BE2C (cell line): Measurements from ENCODE around the gene NCOA7.

Experiments
- DNase-seq: peaks from one replicate; pipeline ENCODE4 v3.0.0-alpha.2; 2020
- H3K27me3 ChIP-seq: fragments of 250-450 bp; sonication (Bioruptor Pico); 2 replicates; pipeline ENCODE4 v1.5.1; 2020; ENCODE audit warnings: mild to moderate bottlenecking
- H3K36me3 ChIP-seq: fragments of 250-450 bp; sonication (Bioruptor Pico); 2 replicates; pipeline ENCODE4 v1.5.1; 2020; ENCODE audit warnings: mild to moderate bottlenecking
- H3K4me1 ChIP-seq: fragments of 250-450 bp; sonication (Bioruptor Pico); 2 replicates; pipeline ENCODE4 v1.5.1; 2020
- H3K4me3 ChIP-seq: 2 replicates; pipeline ENCODE4 v1.5.1; 2011; ENCODE audit warnings: low read depth, low read length
- H3K9me3 ChIP-seq: fragments of 250-450 bp; sonication (Bioruptor Pico); 2 replicates; pipeline ENCODE4 v1.5.1; 2020
- TF ChIP-seq, protein P1 (sequence below): IDR thresholded peaks from 2 replicates; pipeline ENCODE4 v1.5.1; 2012; ENCODE audit warnings: mild to moderate bottlenecking, low read depth, low read length

Gene NCOA7

DNA sequence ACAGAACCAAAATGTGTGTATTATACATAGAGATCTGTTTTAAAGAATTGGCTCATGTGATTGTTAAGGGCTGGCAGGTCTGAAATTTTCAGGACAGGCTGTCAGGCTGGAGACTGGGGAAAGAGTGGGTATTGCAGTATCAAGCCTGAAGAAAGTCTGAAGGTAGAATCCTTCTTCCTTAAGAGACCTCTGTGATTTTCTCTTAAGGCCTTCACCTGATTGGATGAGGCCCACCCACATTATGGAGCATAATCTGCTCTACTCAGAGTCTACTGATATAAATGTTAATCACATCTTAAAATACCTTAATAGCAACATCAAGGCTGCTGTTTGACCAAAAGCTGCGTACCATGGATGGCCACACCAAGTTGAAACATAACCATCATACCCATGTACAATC is 122.4 kb downstream of the NCOA7 start:
- TF ChIP-seq, protein P1, sequence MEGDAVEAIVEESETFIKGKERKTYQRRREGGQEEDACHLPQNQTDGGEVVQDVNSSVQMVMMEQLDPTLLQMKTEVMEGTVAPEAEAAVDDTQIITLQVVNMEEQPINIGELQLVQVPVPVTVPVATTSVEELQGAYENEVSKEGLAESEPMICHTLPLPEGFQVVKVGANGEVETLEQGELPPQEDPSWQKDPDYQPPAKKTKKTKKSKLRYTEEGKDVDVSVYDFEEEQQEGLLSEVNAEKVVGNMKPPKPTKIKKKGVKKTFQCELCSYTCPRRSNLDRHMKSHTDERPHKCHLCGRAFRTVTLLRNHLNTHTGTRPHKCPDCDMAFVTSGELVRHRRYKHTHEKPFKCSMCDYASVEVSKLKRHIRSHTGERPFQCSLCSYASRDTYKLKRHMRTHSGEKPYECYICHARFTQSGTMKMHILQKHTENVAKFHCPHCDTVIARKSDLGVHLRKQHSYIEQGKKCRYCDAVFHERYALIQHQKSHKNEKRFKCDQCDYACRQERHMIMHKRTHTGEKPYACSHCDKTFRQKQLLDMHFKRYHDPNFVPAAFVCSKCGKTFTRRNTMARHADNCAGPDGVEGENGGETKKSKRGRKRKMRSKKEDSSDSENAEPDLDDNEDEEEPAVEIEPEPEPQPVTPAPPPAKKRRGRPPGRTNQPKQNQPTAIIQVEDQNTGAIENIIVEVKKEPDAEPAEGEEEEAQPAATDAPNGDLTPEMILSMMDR, result no peak
- Histone ChIP-seq H3K27me3 (no peaks in the 10 kb centered on the region), H3K36me3 (peaks cover 78% of the 10 kb centered on the region), H3K4me1 (peaks cover 7% of the 10 kb centered on the region; the same call in 1 of the 2 replicates), H3K9me3 (no peaks in the 10 kb centered on the region), H3K4me3 (no peak overlapping the region)
- no peak for DNase-seq

- Histone ChIP-seq H3K4me1 (peaks cover 12% of the 10 kb centered on the region), H3K36me3 (peaks cover 78% of the 10 kb centered on the region), H3K27me3 (no peaks in the 10 kb centered on the region), H3K4me3 (no peak overlapping the region), H3K9me3 (no peaks in the 10 kb centered on the region)
- TF ChIP-seq, protein P1, result no peak
- DNase-seq, result no peak
Measured at GRCh38 chr6:125913864-125914351, 123.1 kb downstream of the NCOA7 start.

- TF ChIP-seq, protein P1, result no peak
- no peak for DNase-seq
- Histone ChIP-seq H3K4me1 (peaks cover 15% of the 10 kb centered on the region), H3K27me3 (no peaks in the 10 kb centered on the region), H3K36me3 (peaks cover 93% of the 10 kb centered on the region), H3K4me3 (no peak overlapping the region), H3K9me3 (no peaks in the 10 kb centered on the region)
Measured at GRCh38 chr6:125918230-125918629, 127.5 kb downstream of the NCOA7 start.

DNA sequence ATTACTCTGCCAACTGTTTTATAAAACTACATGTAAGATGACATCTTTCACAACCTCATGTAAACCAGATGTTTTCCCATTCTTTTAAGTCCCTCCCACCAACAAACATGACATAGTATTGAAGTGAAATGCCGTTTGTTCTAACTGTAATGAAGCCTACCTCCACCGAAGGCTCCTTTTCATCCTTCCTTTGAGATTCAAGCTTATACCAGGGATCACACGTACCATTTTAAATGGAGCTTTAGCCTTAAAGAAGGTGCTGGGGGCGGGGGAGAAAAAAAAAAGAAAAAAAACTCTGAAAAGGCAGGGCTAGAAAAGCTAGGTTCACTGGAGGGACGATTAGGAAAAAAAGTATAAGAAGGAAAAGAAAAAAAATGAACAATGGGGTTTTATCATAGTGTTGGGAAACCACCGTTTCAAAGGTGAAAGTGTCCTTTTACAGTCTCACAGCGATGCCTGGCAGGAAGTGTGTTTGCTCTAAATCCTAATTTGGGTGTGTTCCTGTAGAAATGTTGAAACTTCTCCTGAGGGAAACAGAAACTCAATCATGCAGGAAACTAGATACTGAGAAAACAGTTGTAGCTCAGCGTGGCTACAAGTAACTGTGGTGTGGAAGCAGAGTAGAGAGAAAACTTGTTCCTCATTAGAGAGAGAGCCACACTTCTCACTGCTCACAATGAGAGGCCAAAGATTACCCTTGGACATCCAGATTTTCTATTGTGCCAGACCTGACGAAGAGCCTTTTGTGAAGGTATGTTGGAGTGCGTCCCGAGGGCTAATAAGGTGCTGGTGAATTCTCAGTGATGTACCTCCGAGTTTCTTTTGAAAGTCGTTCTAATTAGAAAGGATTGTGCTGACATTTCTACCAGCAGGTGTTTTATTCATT is 128.2 kb downstream of the NCOA7 start:
- peaks cover 93% of the 10 kb centered on the region for H3K36me3 ChIP-seq
- DNase-seq, result no peak
- H3K27me3 ChIP-seq, result no peaks in the 10 kb centered on the region
- H3K4me3 ChIP-seq, result no peak overlapping the region
- peaks cover 22% of the 10 kb centered on the region for H3K4me1 ChIP-seq
- TF ChIP-seq, protein P1, result no peak
- no peaks in the 10 kb centered on the region for H3K9me3 ChIP-seq

DNA sequence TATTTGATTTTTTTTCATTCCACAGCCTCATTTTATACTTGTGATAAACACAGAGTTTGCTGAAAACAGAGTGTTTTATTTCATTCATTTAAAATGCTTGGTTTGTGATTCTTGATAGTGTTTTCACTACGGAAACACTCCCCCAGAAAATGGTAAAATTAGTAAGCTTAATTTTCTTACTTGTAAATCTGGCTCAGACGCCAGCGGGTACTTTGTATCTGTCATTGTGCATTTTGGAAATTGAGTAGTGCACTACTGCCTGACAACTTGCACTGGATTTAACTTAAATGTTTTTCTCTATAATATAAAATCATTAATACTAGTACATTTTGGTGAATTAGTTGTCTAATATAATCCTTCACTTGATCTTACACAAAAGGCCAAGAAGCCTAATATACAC is 128.9 kb downstream of the NCOA7 start:
- no peaks in the 10 kb centered on the region for H3K27me3 ChIP-seq
- H3K9me3 ChIP-seq, result no peaks in the 10 kb centered on the region
- TF ChIP-seq, protein P1, result no peak
- peaks cover 26% of the 10 kb centered on the region for H3K4me1 ChIP-seq
- peaks cover 97% of the 10 kb centered on the region for H3K36me3 ChIP-seq
- DNase-seq, result no peak
- no peak overlapping the region for H3K4me3 ChIP-seq

DNA sequence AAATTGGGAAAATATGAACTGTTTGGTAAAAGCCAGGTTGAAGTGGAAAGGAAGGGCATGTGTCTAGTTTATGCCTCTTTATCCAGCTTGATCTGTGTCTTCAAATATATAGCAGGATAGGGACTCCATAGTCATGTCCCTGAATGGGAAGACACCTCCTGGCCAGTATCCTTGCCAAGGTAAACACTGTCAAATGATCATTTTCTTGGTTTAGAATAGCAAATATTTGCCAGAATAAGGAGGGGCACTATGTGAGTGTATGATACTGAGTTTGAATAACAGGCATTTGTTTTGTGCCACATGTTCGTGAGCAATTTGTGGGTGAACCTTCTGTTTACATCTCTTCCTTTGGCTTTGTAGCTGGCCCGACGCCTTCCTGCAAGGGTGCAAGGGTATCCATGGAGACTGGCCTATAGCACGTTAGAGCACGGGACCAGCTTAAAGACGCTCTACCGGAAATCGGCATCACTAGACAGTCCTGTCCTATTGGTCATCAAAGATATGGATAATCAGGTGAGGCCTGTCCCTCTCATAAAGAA is 131.6 kb downstream of the NCOA7 start:
- Histone ChIP-seq H3K4me3 (no peak overlapping the region), H3K36me3 (peaks cover 91% of the 10 kb centered on the region), H3K9me3 (no peaks in the 10 kb centered on the region), H3K27me3 (no peaks in the 10 kb centered on the region), H3K4me1 (peaks cover 26% of the 10 kb centered on the region)
- TF ChIP-seq, protein P1, result no peak
- no peak for DNase-seq
